ENCODE measurements around the gene IQCH.
A peak's percentile ranks its signal among the peaks of the same experiment; 100 is the strongest.

Gene IQCH

DNA sequence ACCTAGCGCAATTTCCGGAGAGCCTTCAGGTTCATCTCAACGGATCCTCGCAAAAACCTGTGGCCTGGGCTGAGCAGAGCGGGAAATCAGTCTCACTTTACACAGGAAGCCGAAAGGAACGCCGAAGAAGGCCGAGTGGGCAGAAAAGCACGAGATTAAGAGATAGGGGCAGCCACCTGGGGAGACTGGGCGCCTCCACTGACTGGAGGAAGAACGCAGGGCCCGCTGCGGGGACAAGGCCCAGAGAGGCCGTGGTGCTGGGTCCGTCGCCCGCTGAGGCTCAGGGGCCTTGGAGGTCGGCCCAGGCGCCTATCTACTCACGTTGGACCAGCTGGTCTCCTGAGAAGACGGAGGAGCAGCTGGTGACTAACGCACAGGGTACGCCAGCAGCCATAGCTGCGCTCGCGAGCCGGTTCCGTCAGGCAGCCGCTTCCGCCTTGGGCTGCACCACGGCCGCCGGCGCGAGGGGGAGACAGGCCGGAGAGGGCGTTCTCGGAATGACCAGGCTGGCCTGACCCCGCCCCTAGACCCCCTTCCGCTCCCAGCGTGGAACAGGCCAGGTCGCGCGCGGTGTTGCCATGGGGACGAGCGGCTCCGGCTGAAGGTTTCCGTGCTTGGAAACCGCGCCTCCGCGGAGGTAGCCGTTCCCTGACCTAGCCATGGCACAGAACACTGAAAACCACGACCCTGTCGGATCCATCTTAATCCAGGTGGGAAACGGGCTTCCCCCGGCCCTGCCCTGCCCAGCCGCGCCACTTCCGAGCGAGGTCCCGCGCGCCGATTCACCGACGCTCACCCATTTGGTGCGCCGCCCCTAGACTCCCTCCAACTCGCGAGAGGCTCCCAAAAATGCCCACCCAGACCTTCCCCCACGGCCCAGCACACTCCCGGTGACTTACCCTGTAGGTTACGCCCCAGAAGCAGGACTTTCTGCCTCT, at the start of gene IQCH, which contains the start of gene AAGAB:
IQCH (plus strand) TSS at position 549 of the 938 bp plus-strand sequence; CDS start at position 660, 111 bp downstream.
AAGAB (minus strand) TSS at position 424 of the 938 bp plus-strand sequence; CDS start at position 394, 30 bp downstream.
- peak; percentile 97 to 98 for DNase-seq (ENCODE audit: low read depth in 2 of 2)

DNA sequence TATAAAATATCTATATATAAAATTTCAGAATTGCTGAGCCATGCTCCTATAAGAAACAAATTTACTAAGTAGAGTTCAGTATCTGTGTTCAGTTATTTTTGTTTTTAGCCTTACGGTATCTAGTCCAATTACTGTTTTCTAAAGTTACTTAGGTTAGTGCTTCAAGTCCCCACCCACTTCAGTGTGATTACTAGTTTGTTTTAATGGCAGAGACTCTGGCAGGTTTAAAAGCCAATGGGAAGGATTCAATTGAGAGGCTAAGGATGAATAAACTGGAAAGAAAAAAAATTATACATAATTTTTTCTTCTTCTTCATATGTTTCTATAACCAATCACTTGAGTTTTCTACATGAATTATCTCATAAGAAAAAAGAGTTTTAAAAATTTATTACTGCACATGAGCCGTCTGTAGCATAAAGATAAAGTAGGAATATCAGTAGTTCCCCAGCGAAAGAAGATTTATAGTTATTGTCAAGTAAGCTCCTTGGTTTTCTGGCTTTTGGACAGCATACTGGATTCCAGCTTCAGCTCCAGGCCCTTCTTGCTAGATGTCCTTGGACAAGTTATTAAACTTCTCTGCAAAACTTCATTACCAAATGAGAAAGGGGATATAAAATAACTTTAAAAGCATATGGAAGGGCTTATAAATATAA, 46.9 kb upstream of the IQCH start:
- DNase-seq (ENCODE audit: low read depth in 2 of 2), result no peak

DNA sequence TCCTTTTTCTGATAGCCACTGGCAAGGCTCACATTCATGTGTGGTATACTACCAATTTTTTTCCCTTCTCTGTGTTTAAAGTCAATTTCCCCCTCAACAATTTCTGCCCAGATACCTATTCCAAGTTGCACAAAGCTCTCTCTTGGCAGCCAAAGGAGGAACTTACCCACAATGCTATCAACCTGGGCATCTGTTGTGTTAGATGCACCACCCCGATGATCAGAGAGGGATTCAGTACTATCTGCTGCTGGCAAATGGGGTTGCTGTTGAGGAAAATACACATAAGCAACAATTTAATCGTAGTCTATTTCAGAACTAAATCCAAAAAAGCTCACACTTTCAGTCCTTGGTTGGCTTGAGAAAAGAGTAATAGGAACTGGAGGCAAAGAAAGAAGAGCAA, 46.2 kb upstream of the IQCH start:
- no peak for DNase-seq (ENCODE audit: low read depth in 2 of 2)

DNA sequence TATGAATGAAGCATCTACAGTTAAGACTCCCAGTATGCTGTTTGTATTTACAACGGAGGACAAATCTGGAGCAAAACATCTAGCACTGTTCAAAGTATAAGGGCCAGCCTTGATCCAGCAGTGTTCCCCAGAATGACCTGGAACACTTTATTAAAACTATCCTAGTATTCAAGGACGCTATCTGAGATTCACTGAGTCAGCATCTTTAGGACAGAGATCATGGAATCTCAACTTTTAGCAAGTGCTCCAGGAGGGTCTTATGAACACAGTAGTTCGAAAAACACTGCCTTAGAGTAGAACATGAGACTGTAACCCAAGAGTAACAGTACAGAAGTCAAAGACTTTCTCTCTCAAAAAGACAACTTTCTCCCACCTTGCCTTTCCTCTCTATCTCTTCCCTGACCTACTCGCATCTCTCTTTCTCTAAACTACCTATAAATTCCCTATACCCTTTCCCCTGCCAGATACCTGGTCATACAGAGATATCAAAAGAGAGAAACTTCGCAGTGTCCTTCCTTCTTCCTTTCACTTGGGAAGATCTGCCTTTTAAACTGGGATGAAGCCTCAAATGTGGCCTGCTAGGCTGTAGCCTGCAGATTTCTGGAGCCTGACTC, 43.9 kb upstream of the IQCH start:
- no peak for DNase-seq (ENCODE audit: low read depth in 2 of 2)

DNA sequence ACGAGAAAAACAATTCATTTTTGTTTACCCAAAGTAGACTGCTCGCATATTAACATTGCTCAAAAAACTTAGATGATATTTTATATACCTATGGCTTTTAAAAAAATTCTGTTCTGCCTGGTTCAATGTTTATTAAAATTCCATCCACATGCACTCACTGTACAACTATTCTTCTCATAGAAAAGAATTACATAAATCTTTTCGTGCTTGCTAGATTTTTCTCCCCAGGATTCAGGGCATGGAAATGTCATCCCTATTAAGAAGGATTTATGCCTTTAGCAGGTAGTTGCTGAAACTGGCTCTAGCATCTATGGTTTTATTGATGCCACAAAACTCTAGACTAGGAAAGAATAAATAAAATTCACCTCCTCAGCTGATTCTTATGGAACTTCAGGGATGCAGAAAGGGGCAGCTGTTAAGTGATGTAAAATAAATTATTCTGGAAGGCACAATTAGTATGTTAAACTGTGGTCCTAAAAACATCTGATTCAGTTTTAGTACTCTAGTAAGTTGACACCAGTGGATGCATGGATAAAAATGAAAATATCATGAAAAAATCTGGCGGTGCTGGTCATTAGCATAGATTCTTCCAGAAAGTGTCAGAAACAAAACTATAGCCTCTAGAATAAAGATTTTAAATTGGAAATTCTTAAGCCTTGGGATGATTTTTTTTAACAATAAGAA, 41.8 kb upstream of the IQCH start:
- DNase-seq (ENCODE audit: low read depth in 2 of 2), result no peak

DNA sequence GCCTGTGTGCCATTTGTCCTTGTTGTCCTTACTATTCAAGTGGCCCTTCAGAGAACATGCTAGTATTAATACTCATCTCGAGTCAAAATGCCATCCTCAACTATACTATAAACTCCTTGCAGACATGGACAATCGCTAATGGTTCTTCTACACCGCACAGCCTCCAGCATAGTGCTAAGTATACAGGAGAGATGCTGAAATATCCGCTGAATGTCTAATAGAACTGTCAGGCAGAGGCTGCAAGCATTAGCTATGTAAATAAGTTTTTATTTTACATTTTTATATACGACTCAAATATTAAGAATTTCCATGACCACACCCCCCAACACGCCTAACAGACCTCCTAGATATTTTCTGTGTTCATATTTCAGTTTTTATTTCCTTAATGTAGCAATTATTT, 39.5 kb upstream of the IQCH start:
- DNase-seq (ENCODE audit: low read depth in 2 of 2), result no peak

DNA sequence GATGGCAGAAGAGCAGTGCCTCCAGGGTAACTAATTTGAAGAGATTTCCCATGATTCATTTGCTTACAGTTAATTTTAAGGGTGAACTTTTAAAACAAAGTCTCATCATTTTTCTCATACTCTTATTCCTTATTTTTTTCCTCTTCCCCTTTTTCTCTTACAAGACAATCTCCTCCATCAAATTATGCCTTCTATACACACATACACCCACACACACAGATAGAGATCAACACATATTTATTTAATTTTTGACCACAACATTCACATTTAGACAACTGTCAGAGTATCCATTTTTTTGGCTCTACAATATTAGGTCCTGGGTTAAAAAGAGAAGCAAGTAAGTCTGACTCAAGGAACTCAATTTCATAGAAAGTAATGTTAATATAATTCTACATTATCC, 37.7 kb upstream of the IQCH start:
- no peak for DNase-seq (ENCODE audit: low read depth in 2 of 2)

DNA sequence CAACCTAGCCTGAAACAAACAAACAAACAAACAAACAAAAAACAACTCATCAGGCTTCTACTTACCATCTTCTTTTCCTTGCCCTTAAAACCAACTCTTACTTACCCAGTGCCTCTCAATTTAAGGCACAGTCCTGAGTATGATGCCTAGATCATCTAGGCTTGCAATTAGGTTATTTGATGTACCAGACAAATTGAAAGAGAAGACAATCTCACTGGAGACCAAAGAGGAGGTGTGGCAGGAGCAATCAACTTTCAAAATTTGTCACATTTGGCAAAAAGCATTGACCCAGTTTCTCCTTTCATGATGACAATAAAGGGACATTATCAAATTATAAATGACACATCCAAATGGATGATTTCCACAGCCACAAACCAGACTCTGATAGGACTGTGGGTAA, 36.2 kb upstream of the IQCH start:
- DNase-seq (ENCODE audit: low read depth in 2 of 2), result no peak

DNA sequence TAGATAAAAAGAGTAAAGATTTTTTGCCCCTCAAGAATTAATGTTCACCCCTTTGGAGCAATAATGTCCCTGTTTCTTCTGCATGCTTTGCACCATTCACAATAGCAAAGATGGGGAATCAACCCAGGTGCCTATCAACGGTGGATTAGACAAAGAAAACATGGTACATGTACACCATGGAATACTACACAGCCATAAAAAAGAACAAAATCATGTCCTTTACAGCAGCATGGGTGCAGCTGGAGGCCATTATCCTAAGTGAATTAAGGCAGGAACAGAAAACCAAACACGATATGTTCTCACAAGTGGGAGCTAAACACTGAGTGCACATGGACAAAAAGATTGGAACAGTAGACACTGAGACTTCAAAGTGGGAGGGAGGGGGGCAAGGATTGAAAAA, 35.3 kb upstream of the IQCH start:
- no peak for DNase-seq (ENCODE audit: low read depth in 2 of 2)

DNA sequence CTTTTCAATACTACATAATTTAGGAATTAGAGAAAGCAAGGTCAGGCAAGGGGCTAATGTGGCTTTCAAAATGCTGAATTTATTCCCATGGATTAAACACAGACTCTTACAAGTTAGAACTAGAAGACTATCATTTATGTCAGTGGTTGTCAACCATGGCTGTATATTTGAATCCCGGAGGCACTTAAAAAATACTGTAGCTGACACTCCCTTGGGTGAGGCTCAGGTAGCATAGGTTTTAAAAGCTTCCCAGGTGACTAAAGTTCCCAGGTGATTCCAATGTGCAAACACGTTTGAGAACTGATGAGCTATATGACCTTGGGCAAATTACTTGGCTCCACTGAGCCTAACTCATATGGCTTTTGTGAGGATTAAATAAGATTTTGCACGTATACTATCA, 29.7 kb upstream of the IQCH start:
- no peak for DNase-seq (ENCODE audit: low read depth in 2 of 2)

DNA sequence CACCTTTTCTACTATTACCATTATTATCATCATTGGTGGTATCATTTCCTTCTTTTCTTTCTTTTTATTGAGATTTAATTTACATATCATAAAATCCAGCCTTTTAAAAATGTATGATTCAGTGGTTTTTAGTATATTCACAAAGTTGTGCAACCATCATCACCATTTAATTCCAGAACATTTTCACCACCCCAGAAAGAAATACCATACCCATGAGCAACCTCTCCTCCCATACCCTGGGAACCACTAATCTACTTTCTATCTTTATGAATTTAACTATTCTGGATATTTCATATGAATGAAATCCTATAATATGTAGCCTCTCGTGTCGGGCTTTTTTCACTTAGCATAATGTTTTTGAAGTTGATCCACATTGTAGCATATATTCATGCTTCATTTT, 29.2 kb upstream of the IQCH start:
- DNase-seq (ENCODE audit: low read depth in 2 of 2), result no peak

DNA sequence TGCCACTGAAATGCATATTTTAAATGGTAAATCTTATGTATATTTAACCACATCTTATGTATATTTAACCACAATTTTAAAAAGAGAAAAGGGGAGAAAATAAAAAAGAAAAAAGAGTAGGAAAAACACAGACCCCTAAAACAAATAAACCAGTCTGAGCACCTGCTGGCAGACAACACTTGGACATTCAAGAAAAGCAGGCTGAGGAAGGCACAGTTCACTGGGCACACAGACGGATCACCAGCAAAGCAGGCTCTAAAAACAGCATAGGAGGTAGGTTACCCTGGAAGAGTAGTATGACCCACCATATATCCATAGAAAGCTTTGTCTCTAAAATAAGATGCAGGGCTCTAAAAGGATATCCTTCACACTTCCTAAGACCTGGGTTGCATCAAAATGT, 27.2 kb upstream of the IQCH start:
- no peak for DNase-seq (ENCODE audit: low read depth in 2 of 2)

DNA sequence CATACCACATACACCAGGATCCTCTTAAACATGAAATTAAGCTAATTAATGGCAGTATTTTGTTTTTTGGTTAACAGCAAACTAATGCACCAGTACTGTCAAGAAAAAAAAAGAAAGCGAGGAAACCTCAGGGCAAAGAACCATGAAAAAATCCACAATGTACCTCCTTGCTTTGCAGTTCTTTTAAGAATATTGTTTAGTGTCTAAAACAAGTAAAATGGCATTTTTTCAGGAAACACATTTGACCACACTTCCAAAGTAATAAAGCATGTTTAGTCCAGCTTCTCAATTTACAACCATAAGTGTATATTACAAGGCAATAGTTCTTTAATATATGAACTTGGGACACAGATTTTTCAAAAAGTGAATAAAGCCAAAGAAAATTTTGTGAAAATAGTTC, 26.7 kb upstream of the IQCH start:
- no peak for DNase-seq (ENCODE audit: low read depth in 2 of 2)

DNA sequence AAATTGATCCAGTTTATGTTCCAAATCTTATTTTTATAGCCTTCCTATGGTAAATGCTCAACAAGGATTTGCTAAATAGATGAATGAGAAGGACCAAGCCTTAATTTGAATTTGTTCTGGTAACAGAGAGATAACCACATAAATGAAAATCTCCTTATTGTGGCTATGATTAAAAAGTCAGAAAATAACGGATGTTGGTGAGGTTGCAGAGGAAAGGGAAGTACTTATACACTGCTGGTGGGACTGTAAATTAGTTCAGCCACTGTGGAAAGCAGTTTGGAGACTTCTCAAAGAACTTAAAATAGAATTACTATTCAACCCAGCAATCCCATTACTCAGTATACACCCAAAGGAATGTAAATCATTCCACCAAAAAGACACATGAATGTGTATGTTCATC, 26.3 kb upstream of the IQCH start:
- DNase-seq (ENCODE audit: low read depth in 2 of 2), result no peak

DNA sequence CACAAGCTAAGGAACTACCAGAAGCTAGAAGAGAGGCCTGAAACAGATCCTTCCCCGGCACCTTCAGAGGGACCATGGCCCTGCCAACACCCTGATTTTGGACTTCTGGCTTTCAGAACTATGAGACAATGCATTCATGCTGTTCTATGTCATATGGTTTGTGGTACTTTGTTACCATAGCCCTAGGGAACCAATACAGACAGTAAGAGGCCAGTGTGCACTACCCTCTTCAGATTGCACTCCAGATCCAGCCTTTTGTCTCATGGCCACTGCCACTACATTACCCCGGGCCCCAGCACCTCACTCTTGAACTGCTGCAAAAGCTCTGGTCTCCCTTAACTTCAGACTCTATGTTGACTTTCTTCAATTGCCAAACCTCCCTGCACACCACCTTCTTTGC, 24.1 kb upstream of the IQCH start:
- no peak for DNase-seq (ENCODE audit: low read depth in 2 of 2)

DNA sequence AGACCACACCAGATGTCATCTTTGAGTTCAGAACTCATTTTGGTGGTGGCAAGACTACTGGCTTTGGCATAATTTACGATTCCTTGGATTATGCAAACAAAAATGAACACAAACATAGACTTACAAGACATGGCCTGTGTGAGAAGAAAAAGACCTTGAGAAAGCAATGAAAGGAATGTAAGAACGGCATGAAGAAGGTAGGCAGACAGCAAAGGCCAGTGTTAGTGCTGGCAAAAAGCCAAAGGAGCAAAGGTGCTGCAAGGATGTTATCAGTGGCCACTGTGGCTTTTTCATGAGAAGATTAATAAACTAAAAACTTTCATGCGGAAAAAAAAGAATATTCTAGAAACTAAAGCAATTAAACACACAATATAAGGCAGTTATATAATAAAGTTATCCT, 22.0 kb upstream of the IQCH start:
- no peak for DNase-seq (ENCODE audit: low read depth in 2 of 2)

DNA sequence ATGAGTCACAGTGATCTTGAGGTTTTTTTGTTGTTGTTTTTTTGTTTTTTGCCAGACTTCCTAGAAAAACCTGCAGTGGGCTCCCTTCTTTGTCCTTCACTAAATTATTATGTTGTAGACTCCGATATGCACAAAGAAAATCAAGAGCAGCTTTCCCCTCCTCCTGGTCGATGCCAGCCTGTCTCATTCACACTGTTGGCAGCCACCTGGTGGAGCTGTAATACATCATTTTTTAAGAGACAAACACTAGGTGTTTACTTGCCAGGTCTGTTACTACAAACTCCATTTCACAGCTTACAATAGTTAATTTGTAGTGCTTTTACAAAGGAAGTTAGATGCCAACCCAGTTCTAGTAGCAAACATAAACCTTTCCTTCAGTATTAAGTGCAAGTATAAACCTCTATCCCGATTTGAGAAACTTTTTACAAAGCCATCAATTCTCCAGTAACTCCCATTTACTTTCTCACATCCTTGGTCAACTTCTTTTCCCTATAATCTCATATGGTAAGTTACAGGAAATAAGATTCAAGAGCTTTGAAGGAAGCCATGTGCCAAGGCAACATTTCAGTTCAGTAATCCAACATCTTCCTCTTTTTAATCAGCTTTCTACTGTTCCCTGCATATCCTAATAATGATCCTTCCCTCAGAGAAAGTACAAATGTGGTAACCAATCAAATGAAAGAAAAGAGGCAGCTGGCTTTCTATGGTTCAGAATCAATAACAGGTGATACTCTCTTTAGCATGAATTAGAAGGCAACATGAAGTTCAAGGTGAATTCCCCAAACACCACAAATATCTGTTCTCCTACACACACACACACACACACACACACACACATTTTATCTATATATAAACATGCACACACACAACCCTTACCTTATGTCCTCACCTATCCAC, 14.1 kb upstream of the IQCH start:
- DNase-seq (ENCODE audit: low read depth in 2 of 2), result no peak

DNA sequence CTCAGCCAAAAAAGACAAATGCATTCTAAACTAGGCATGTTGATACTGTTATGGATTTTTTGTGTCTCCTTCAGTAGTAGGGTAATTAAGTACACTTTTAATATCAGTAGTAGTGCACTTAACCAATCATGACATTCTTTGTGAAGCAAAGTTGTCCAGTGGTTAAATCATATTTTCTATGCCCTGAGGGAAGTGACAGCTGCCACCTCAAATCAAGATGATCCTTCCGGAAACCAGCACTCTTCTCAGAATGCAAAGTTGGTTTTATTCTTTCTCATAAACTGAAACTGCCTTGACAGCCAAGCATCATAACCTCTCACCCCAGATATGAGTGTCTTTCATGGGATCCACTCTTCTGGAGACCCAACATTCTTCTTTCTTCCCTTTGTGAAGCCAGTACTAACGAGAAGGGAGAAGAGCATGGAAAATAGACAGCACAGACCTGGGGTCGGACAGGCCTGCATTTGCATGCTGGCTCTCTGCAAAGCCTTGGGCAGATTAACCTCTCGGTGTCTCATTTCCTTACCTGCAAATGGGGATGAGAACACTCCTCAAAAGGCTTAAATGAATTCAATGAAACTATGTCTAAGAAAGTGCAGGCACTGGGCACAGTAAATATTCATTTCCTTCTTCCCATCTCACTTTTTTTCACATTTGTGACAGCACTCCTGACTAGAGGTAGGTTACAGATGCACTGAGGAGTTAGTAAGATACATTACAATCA, 13.3 kb upstream of the IQCH start:
- DNase-seq (ENCODE audit: low read depth in 2 of 2), result peak; percentile 4 to 8

DNA sequence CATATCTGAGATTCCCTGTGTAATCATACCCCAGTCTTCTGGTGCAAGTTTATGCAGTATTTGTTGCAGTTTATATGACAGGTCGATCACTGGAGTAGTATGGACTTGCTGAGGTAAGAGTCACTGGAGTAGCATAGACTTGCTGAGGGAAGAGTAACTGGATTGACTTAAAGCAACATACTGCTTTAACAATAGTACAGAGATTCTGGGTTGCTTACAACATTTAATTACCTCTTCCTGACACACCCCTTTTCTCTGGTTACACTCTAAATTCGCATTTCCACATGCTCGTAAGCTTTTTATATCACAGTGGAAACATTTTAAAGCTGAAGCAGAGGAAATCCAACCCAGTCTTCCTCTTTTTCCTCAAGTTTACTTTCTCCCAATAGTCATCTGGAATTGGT, 11.9 kb upstream of the IQCH start:
- no peak for DNase-seq (ENCODE audit: low read depth in 2 of 2)

DNA sequence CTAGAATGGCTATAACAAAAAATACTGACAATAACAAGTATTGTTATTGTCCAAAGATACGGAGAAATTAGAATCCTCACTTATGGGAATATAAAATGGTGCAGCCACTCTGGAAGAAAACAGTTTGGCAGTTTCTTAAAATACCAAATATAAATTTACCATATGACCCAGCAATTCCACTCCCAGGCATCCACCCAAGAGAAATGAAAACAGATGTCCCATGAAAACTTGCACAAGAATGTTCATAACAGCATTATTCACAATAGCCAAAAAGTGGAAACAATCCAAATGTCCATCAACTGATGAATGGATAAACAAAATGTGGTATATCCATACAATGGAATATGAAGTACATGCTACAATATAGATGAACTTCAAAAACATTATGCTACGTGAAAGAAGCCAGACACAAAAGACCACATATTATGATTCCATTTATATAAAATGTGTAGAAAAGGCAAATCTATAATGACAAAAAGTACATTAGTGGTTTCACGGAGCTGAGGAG, 9.6 kb upstream of the IQCH start:
- no peak for DNase-seq (ENCODE audit: low read depth in 2 of 2)
